IMR-90 (cell line): Measurements from ENCODE around the gene GRID1. TPM values are rescaled to one million over a fixed set of nuclear protein-coding genes. Genes with fewer than 3 reads are reported as not detected.

Source experiments
- ATAC-seq: fragments of 200-7000 bp; cut with Tn5 transposase; 2 replicates; pipeline ENCODE4 v1.9.1; 2020; ENCODE audit warnings: low read depth, mild to moderate bottlenecking, moderate library complexity
- BruUV-seq: library from RNA; stranded (reverse); fragments of 400-500 nt; replicated peaks from 2 replicates; lab custom pipeline; 2021; lab: Mats Ljungman, UMichigan
- CTCF ChIA-PET: fragments of 300-600 bp; formaldehyde crosslinking; extraction: SDS; loops from one replicate; lab custom pipeline; 2021; ENCODE audit warnings: antibody characterized with exemption; lab: Yijun Ruan, JAX
- POLR2A ChIA-PET: fragments of 300-600 bp; sonication (Branson Sonifier 250); formaldehyde crosslinking; loops from one replicate; lab custom pipeline; 2022; ENCODE audit warnings: antibody characterized with exemption; ENCODE audit not compliant: unreplicated experiment; lab: Charles Lee
- DNase-seq: peaks from one replicate; pipeline ENCODE4 v3.0.0; 2013
- H2AFZ ChIP-seq: replicated peaks from 2 replicates; pipeline ENCODE3; 2013; ENCODE audit warnings: low read length, mild to moderate bottlenecking; ENCODE audit not compliant: poor library complexity
- H2AK5ac ChIP-seq: 2 replicates; pipeline ENCODE4 v1.6.1; 2013; ENCODE audit warnings: low read depth, low read length, inconsistent platforms
- H2AK9ac ChIP-seq: replicated peaks from 2 replicates; pipeline ENCODE3; 2013; ENCODE audit warnings: mild to moderate bottlenecking, low read depth, low read length, moderate library complexity; ENCODE audit not compliant: poor library complexity
- H2BK120ac ChIP-seq: 2 replicates; pipeline ENCODE4 v1.6.1; 2013; ENCODE audit warnings: low read depth, low read length, inconsistent platforms
- H2BK15ac ChIP-seq: 3 replicates; pipeline ENCODE4 v1.6.1; 2013; ENCODE audit warnings: low read depth, low read length, inconsistent platforms
- H2BK20ac ChIP-seq: 2 replicates; pipeline ENCODE4 v1.6.1; 2013; ENCODE audit warnings: low read depth, mild to moderate bottlenecking, inconsistent platforms, low read length, moderate library complexity
- H2BK5ac ChIP-seq: 2 replicates; pipeline ENCODE4 v1.6.1; 2013; ENCODE audit warnings: mild to moderate bottlenecking, low read depth, low read length, inconsistent platforms; ENCODE audit not compliant: poor library complexity, severe bottlenecking
- H3K14ac ChIP-seq: replicated peaks from 2 replicates; pipeline ENCODE4 v1.6.1; 2013; ENCODE audit warnings: low read depth, low read length, inconsistent platforms
- H3K18ac ChIP-seq: 2 replicates; pipeline ENCODE4 v1.6.1; 2013; ENCODE audit warnings: low read depth, low read length, control low read depth
- H3K23ac ChIP-seq: 2 replicates; pipeline ENCODE4 v1.6.1; 2013; ENCODE audit warnings: low read depth, low read length, inconsistent platforms
- H3K27ac ChIP-seq: 2 replicates; pipeline ENCODE4 v1.5.1; 2013; ENCODE audit warnings: mild to moderate bottlenecking, control low read depth, low read length; ENCODE audit not compliant: insufficient read depth
- H3K27me3 ChIP-seq: 2 replicates; pipeline ENCODE4 v1.6.1; 2013; ENCODE audit warnings: low read length; ENCODE audit not compliant: control insufficient read depth, insufficient read depth
- H3K36me3 ChIP-seq: 2 replicates; pipeline ENCODE4 v1.6.1; 2013; ENCODE audit warnings: low read length, mixed read lengths; ENCODE audit not compliant: control insufficient read depth, insufficient read depth
- H3K4ac ChIP-seq: 2 replicates; pipeline ENCODE4 v1.6.1; 2013; ENCODE audit warnings: low read depth, low read length, inconsistent platforms
- H3K4me1 ChIP-seq: 2 replicates; pipeline ENCODE4 v1.6.1; 2013; ENCODE audit warnings: low read length, mixed read lengths; ENCODE audit not compliant: control insufficient read depth, insufficient read depth
- H3K4me2 ChIP-seq: 2 replicates; pipeline ENCODE4 v1.6.1; 2013; ENCODE audit warnings: low read depth, mild to moderate bottlenecking, control low read depth, low read length, moderate library complexity
- H3K4me3 ChIP-seq: 2 replicates; pipeline ENCODE4 v1.5.1; 2013; ENCODE audit warnings: low read depth, mild to moderate bottlenecking, control low read depth, low read length, moderate library complexity; ENCODE audit not compliant: insufficient read depth
- H3K56ac ChIP-seq: 2 replicates; pipeline ENCODE4 v1.6.1; 2013; ENCODE audit warnings: low read length, inconsistent platforms; ENCODE audit not compliant: insufficient read depth; ENCODE audit errors: extremely low read depth
- H3K79me1 ChIP-seq, 2 experiments: 2 replicates each; pipeline ENCODE4 v1.6.1; 2013; ENCODE audit warnings: low read length in 2 of 2, inconsistent platforms in 1 of 2, low read depth in 1 of 2
- H3K9ac ChIP-seq: 2 replicates; pipeline ENCODE4 v1.6.1; 2013; ENCODE audit warnings: low read depth, low read length, control low read depth
- H3K9me1 ChIP-seq: 2 replicates; pipeline ENCODE4 v1.6.1; 2013; ENCODE audit warnings: low read length, inconsistent platforms; ENCODE audit not compliant: insufficient read depth
- H3K9me3 ChIP-seq: 2 replicates; pipeline ENCODE4 v1.6.1; 2013; ENCODE audit warnings: low read length; ENCODE audit not compliant: control insufficient read depth, insufficient read depth
- H4K20me1 ChIP-seq: 2 replicates; pipeline ENCODE4 v1.6.1; 2013; ENCODE audit warnings: low read length, inconsistent platforms; ENCODE audit not compliant: insufficient read depth
- H4K5ac ChIP-seq: 2 replicates; pipeline ENCODE4 v1.6.1; 2013; ENCODE audit warnings: mild to moderate bottlenecking, low read depth, low read length, control low read depth
- H4K8ac ChIP-seq, 2 experiments: 2 replicates each; pipeline ENCODE4 v1.6.1; 2013; ENCODE audit warnings: low read depth in 2 of 2, low read length in 2 of 2, control low read depth in 1 of 2, inconsistent platforms in 1 of 2
- H4K91ac ChIP-seq: 2 replicates; pipeline ENCODE4 v1.6.1; 2013; ENCODE audit warnings: low read depth, low read length, inconsistent platforms; ENCODE audit not compliant: insufficient read depth
- BHLHE40 ChIP-seq: fragments of 150-350 bp; IDR thresholded peaks from 2 replicates; pipeline ENCODE4 v1.6.1; 2016; ENCODE audit warnings: mild to moderate bottlenecking, low read depth, low read length
- CEBPB ChIP-seq: IDR thresholded peaks from 2 replicates; pipeline ENCODE4 v1.6.1; 2012; ENCODE audit warnings: low read depth, low read length, improper control_type of control experiment
- CHD1 ChIP-seq: IDR thresholded peaks from 2 replicates; pipeline ENCODE4 v1.6.1; 2012; ENCODE audit warnings: low read depth, low read length, improper control_type of control experiment
- CTCF ChIP-seq: conservative IDR thresholded peaks from 2 replicates; pipeline ENCODE4 v1.5.1; 2012; ENCODE audit warnings: mild to moderate bottlenecking, low read depth, low read length, improper control_type of control experiment
- FOS ChIP-seq: fragments of 150-350 bp; IDR thresholded peaks from 2 replicates; pipeline ENCODE4 v1.6.1; 2016; ENCODE audit warnings: low read depth, low read length
- MAFK ChIP-seq: IDR thresholded peaks from 2 replicates; pipeline ENCODE4 v1.6.1; 2012; ENCODE audit warnings: low read depth, low read length, improper control_type of control experiment
- MAZ ChIP-seq: IDR thresholded peaks from 2 replicates; pipeline ENCODE4 v1.6.1; 2012; ENCODE audit warnings: low read depth, mild to moderate bottlenecking, low read length, improper control_type of control experiment, moderate library complexity, borderline replicate concordance
- MXI1 ChIP-seq: IDR thresholded peaks from 2 replicates; pipeline ENCODE4 v1.6.1; 2012; ENCODE audit warnings: low read depth, mild to moderate bottlenecking, low read length, moderate library complexity, borderline replicate concordance
- NFE2L2 ChIP-seq: fragments of 150-350 bp; IDR thresholded peaks from 2 replicates; pipeline ENCODE4 v1.6.1; 2016; ENCODE audit warnings: low read depth, mild to moderate bottlenecking, low read length
- POLR2A ChIP-seq: IDR thresholded peaks from 2 replicates; pipeline ENCODE4 v1.6.1; 2012; ENCODE audit warnings: mild to moderate bottlenecking, low read depth, low read length
- RAD21 ChIP-seq: IDR thresholded peaks from 2 replicates; pipeline ENCODE4 v1.6.1; 2012; ENCODE audit warnings: low read length, improper control_type of control experiment
- RCOR1 ChIP-seq: IDR thresholded peaks from 2 replicates; pipeline ENCODE4 v1.6.1; 2012; ENCODE audit warnings: mild to moderate bottlenecking, low read length, improper control_type of control experiment; ENCODE audit not compliant: insufficient replicate concordance
- RFX5 ChIP-seq: IDR thresholded peaks from 2 replicates; pipeline ENCODE4 v1.8.0; 2012; ENCODE audit warnings: low read depth, mild to moderate bottlenecking, low read length, moderate library complexity
- SMC3 ChIP-seq: fragments of 150-350 bp; IDR thresholded peaks from 2 replicates; pipeline ENCODE4 v1.6.1; 2016; ENCODE audit warnings: low read depth, mild to moderate bottlenecking, antibody characterized with exemption, low read length, moderate library complexity
- WGBS, 2 experiments: methylation state at CpG; one replicate each; pipeline versions ENCODE4 v1.1.5 to v1.1.7; 2013; ENCODE audit warnings: missing lambda C conversion rate in 2 of 2; ENCODE audit not compliant: insufficient read length in 1 of 2; ENCODE audit errors: extremely low coverage in 2 of 2; 5-methylcytosine and 5-hydroxymethylcytosine counted together
- dilution Hi-C: fragments of 300-500 bp; cut with HindIII; formaldehyde crosslinking; loops from one replicate; pipeline ENCODE4 v1.14.3; 2018; ENCODE audit warnings: low sequenced_read_pairs; ENCODE audit not compliant: unreplicated experiment
- in situ Hi-C: fragments of 300-500 bp; cut with MboI; formaldehyde crosslinking; loops from 3 replicates; pipeline ENCODE4 v1.14.3; 2019; ENCODE audit warnings: low sequenced_read_pairs, inconsistent platforms, mixed read lengths
- intact Hi-C: fragments of 100-400 bp; cut with micrococcal nuclease; formaldehyde crosslinking; loops from 2 replicates; pipeline ENCODE4 v1.10.0; 2022
- polyA plus RNA-seq, 3 experiments: library from polyadenylated mRNA; depleted of rRNA; stranded (reverse); fragments of >200 nt; gene quantifications; 2 replicates each; pipeline ENCODE4 v1.2.3, GENCODE V29; 2012; ENCODE audit warnings: low replicate concordance in 1 of 3
- total RNA-seq: library from RNA; depleted of rRNA; stranded (reverse); fragments of >200 nt; gene quantifications from 2 replicates; pipeline ENCODE4 v1.2.3, GENCODE V29; 2012
- TF ChIP-seq, protein P1 (sequence below): fragments of 150-350 bp; IDR thresholded peaks from 2 replicates; pipeline ENCODE4 v1.6.1; 2017; ENCODE audit warnings: mild to moderate bottlenecking, antibody characterized with exemption, low read length, low read depth
- TF ChIP-seq, protein P2 (sequence below): fragments of 150-350 bp; IDR thresholded peaks from 2 replicates; pipeline ENCODE4 v1.6.1; 2016; ENCODE audit warnings: low read depth, mild to moderate bottlenecking, low read length, moderate library complexity, borderline replicate concordance

Gene GRID1
- total and polyA plus RNA-seq, 2 of the 4 experiments (the other 2 are of a cell fraction) = not detected

GRCh38 chr10:86024281-86025041, 342.1 kb downstream of the GRID1 start:
- no peak overlapping the region for H4K8ac ChIP-seq
- H3K79me1 ChIP-seq = no peaks in the 10 kb centered on the region
- H3K56ac ChIP-seq = no peak overlapping the region
- H3K27ac ChIP-seq = no peak overlapping the region
- CTCF ChIA-PET = no interaction called here
- no peak for DNase-seq
- H2BK20ac ChIP-seq = no peak overlapping the region
- no peak for TF ChIP-seq RFX5
- TF ChIP-seq POLR2A = no peak
- TF ChIP-seq MAZ = no peak
- TF ChIP-seq CTCF = no peak
- TF ChIP-seq MAFK = no peak
- no peak for TF ChIP-seq CEBPB
- TF ChIP-seq MXI1 = no peak
- no peak for TF ChIP-seq RCOR1
- no peak for TF ChIP-seq NFE2L2
- TF ChIP-seq RAD21 = no peak
- no peak for TF ChIP-seq FOS
- TF ChIP-seq, protein P1, sequence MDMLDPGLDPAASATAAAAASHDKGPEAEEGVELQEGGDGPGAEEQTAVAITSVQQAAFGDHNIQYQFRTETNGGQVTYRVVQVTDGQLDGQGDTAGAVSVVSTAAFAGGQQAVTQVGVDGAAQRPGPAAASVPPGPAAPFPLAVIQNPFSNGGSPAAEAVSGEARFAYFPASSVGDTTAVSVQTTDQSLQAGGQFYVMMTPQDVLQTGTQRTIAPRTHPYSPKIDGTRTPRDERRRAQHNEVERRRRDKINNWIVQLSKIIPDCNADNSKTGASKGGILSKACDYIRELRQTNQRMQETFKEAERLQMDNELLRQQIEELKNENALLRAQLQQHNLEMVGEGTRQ = no peak
- no peak for TF ChIP-seq BHLHE40
- TF ChIP-seq CHD1 = no peak
- TF ChIP-seq SMC3 = no peak
- TF ChIP-seq, protein P2, sequence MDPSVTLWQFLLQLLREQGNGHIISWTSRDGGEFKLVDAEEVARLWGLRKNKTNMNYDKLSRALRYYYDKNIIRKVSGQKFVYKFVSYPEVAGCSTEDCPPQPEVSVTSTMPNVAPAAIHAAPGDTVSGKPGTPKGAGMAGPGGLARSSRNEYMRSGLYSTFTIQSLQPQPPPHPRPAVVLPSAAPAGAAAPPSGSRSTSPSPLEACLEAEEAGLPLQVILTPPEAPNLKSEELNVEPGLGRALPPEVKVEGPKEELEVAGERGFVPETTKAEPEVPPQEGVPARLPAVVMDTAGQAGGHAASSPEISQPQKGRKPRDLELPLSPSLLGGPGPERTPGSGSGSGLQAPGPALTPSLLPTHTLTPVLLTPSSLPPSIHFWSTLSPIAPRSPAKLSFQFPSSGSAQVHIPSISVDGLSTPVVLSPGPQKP = no peak
- no peak overlapping the region for H2AK5ac ChIP-seq
- no peak overlapping the region for H2BK120ac ChIP-seq
- no peak overlapping the region for H3K18ac ChIP-seq
- no peaks in the 10 kb centered on the region for H3K27me3 ChIP-seq
- no peak overlapping the region for H3K4me3 ChIP-seq
- POLR2A ChIA-PET = no interaction called here
- no peak overlapping the region for H3K9ac ChIP-seq
- in situ Hi-C loops (no loop called here), dilution Hi-C loops (no loop called here), intact Hi-C loops (no loop called here)
- no peak overlapping the region for H3K23ac ChIP-seq
- no peak overlapping the region for H2AK9ac ChIP-seq
- H2AFZ ChIP-seq = no peak overlapping the region
- no TSS peak for BruUV-seq
- H4K91ac ChIP-seq = no peak overlapping the region
- H4K20me1 ChIP-seq = no peaks in the 10 kb centered on the region
- peaks cover 15% of the 10 kb centered on the region; the same call in 1 of the 2 replicates for H3K9me3 ChIP-seq
- H3K36me3 ChIP-seq = no peaks in the 10 kb centered on the region
- H3K4ac ChIP-seq = no peak overlapping the region
- WGBS, 2 experiments = 70% methylated on average over 2 of the region's 8 CpGs; no CpG with 5 or more reads in 1 of the 2 experiments
- H3K4me1 ChIP-seq = no peaks in the 10 kb centered on the region
- H2BK5ac ChIP-seq = no peak overlapping the region
- no peak overlapping the region for H3K4me2 ChIP-seq
- H3K9me1 ChIP-seq = no peaks in the 10 kb centered on the region
- ATAC-seq = no peak
- no peak overlapping the region for H2BK15ac ChIP-seq
- no peak overlapping the region for H3K14ac ChIP-seq
- H4K5ac ChIP-seq = no peak overlapping the region
